ENCODE results near the gene ACTR1A.

DNA sequence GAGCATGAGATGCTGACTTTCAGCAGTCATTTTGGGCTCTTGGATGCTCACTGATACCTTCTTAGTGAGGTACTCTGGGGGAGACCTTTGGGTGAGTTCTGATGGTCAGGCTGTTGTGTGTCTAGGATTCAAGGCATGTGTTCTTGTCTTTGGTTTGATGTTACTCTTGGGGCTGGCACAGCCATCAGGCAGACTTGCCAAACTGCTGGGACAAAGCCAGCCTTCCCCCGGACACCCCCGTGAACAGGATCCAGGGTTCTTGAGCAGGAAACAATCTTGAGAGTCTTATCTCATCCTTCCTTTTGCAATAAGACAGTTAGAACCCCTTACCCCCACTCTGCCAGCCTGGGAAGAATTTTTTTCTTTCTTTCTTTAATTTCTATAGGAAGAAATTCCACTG lies 43.5 kb upstream of the ACTR1A start:
- TF ChIP-seq, protein P1, sequence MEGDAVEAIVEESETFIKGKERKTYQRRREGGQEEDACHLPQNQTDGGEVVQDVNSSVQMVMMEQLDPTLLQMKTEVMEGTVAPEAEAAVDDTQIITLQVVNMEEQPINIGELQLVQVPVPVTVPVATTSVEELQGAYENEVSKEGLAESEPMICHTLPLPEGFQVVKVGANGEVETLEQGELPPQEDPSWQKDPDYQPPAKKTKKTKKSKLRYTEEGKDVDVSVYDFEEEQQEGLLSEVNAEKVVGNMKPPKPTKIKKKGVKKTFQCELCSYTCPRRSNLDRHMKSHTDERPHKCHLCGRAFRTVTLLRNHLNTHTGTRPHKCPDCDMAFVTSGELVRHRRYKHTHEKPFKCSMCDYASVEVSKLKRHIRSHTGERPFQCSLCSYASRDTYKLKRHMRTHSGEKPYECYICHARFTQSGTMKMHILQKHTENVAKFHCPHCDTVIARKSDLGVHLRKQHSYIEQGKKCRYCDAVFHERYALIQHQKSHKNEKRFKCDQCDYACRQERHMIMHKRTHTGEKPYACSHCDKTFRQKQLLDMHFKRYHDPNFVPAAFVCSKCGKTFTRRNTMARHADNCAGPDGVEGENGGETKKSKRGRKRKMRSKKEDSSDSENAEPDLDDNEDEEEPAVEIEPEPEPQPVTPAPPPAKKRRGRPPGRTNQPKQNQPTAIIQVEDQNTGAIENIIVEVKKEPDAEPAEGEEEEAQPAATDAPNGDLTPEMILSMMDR (IDR thresholded peaks at IDR 0.05), result no peak
- TF ChIP-seq POLR2A (IDR thresholded peaks at IDR 0.05), result no peak
